D721Med (cell line): ENCODE data around the gene SCUBE1.

Experiments used
- DNase-seq: peaks from one replicate; pipeline ENCODE4 v3.0.0; 2011; ENCODE audit warnings: low spot score; ENCODE audit not compliant: insufficient read length
- FAIRE-seq: peaks from 2 replicates; lab custom pipeline; 2011; peaks lifted over from hg19 to GRCh38; lab: Jason Lieb, UNC
- TF ChIP-seq, protein P1 (sequence below): IDR thresholded peaks from 2 replicates; pipeline ENCODE4 v1.5.1; 2012; ENCODE audit warnings: mild to moderate bottlenecking, control low read depth; ENCODE audit not compliant: insufficient read depth; ENCODE audit errors: missing control alignments

The SCUBE1 gene

GRCh38 chr22:43387815-43388214 lies 44.6 kb upstream of the SCUBE1 start:
- FAIRE-seq = no peak
- no peak for DNase-seq
- TF ChIP-seq, protein P1, sequence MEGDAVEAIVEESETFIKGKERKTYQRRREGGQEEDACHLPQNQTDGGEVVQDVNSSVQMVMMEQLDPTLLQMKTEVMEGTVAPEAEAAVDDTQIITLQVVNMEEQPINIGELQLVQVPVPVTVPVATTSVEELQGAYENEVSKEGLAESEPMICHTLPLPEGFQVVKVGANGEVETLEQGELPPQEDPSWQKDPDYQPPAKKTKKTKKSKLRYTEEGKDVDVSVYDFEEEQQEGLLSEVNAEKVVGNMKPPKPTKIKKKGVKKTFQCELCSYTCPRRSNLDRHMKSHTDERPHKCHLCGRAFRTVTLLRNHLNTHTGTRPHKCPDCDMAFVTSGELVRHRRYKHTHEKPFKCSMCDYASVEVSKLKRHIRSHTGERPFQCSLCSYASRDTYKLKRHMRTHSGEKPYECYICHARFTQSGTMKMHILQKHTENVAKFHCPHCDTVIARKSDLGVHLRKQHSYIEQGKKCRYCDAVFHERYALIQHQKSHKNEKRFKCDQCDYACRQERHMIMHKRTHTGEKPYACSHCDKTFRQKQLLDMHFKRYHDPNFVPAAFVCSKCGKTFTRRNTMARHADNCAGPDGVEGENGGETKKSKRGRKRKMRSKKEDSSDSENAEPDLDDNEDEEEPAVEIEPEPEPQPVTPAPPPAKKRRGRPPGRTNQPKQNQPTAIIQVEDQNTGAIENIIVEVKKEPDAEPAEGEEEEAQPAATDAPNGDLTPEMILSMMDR = no peak

DNA sequence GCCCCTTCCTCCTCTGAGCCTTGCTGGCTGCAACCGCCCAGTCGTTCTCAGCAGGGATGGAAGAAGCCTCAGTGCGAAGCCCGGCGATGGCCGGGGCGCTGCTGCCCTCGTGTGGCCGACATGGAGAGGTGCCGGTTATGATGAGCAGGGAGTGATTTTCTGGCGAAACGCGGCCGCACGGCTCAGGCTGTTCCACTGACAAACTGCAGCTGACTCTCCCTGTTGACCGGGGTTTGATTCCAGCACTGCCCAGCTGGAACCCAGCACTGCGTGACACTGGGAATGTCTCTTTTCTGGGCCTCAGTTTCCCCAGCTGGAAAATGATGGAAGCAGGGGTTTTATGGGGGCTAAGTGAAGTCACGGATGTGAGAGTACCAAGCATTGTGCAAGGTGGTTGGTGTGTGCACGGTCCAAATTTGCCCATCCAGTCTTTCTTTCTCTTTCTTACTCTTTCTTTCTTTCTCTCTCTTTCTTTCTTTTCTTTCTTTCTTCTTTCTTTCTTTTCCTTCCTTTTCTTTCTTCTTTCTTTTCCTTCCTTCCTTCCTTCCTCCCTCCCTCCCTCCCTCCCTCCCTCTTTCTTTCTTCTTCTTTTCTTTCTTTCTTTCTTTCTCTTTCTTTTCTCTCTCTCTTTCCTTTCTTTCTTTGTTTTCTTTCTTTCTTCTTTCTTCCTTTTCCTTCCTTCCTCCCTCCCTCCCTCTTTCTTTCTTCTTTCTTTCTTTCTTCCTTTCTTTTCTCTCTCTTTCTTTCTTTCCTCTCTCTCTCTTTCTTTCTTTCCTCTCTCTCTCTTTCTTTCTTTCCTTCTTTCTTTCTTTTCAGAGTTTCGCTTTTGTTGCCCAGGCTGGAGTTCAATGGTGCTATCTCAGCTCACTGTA lies 42.8 kb upstream of the SCUBE1 start:
- FAIRE-seq = no peak
- TF ChIP-seq, protein P1 = peak; percentile 80
- peak; percentile 60 for DNase-seq

DNA sequence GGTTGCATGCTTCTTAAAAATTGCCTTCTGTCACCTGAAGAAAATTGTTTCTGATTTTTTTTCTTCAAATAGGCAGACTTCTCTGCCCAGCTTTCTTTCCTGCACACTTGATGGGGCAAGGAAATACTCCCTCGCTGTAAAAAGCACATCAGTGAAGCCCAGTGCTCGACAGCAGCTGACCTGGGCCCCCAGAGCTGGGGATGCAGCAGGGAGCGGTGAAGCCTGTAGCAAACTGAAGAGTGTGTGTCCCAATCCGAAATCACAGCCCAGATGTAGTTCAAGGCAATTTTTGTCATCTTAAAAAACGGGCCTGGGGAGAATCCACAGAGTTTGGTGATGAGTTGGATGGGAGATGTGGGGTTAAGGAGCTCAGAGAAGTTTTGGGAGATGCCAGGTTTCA lies 41.7 kb upstream of the SCUBE1 start:
- FAIRE-seq = no peak
- TF ChIP-seq, protein P1 = no peak
- no peak for DNase-seq

- TF ChIP-seq, protein P1 = no peak
- DNase-seq = no peak
- FAIRE-seq = no peak
Measured at GRCh38 chr22:43381693-43382092, 38.5 kb upstream of the SCUBE1 start.

GRCh38 chr22:43377896-43378704 lies 34.9 kb upstream of the SCUBE1 start:
- TF ChIP-seq, protein P1 = no peak
- DNase-seq (no peak), FAIRE-seq (no peak)

DNA sequence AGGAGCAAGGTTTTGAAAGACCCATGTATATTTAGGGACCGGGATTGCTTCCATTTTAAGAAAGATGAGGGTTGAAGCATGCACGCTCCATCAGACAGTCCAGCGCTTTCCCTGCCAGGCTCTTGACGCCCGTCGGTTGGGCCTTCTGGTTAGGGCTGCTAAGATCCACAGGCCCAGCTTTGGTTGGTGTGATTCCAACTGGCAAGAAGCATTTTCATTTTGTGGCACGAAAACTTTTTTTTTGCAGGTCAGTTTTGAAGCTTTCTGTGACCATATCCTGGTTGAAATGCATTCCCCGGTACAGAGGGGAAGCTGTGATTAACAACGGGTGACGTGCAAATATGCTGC lies 34.4 kb upstream of the SCUBE1 start:
- no peak for FAIRE-seq
- no peak for DNase-seq
- TF ChIP-seq, protein P1 = no peak
